HG03066 (cell line): Measurements from ENCODE around the gene HMCN1.
"Not testable (repeated sequence)": the region's sequence is repeated elsewhere in the genome, so short reads cannot be mapped to it uniquely, and the experiment has no call there.

Source experiments
- ATAC-seq: cut with Tn5 transposase; IDR thresholded peaks from one replicate; pipeline ENCODE4 v1.9.1; 2021; ENCODE audit warnings: low read depth; ENCODE audit not compliant: unreplicated experiment

HMCN1 gene

DNA sequence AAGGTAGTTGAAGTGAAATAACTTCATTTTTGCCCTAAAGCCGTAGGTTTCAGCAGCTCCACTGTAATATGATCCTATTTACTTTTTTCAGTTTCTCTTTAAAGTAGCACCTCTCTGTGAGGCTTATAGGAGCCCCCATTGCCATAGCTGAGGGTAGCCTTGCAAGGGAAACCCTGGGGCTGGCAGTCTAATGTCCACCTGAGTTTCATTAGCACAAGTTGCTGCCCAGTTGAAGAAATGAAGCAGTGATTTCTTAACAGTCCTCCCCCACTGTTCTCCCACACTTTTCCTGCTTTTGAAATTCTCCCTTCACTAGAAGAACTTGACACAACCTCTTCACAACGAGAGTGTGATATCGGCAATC is 1.5 kb downstream of the HMCN1 start:
- ATAC-seq, result no peak

DNA sequence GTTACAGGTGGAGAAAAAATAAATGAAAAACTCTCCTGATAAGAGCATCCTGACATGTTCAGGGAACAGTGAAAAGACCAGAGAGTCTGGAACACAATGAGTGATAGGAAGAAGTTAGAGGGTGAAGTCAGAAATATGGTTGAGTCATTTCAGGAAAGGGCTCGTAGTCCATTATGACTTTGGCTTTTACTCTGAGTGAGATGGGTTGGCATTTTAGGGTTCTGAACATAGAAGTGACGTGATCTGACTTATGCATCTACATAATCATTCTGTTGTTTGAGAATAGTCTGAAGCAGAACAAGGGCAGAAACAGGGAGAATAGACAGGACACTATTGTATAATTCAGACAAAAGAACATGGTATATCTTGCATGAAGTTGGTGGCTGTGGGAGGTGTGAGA is 5.8 kb downstream of the HMCN1 start:
- ATAC-seq, result no peak

DNA sequence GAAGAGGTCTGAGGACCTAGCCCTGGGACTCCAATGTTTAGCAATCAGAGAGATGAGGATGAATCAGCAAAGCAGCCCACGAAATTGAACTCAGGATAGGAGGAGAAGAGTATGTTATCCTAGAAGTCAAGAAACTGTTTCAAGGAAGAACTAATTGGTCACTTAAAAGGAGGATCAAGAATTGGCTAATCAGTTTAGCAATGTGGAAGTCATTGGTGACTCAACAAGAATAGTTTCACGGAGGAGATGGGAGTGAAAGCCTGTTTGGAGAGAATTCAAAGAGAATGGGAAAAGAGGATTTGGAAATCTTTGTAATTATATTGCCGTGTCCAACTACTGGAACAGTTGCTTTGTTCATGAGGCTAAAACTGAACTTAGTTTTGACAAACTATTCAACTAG is 7.4 kb downstream of the HMCN1 start:
- no peak for ATAC-seq

DNA sequence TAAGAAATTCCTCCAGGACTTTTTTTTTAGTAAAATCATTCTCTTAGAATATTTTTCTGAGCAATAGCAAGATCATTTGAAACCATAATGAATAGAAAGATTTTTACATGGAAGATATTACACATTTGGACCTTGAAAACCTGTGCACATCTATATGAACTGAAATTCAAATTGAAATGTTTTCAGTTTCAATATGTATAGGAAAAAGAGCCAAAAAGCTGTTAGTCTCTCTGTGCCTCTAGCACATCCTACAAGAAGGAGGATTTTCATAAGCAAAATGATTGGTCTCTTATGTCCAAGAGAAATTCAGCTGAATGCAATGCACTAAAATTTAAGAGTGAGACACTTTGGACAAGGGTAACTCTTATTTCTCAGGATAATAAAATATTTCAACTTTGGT is 8.2 kb downstream of the HMCN1 start:
- no peak for ATAC-seq

DNA sequence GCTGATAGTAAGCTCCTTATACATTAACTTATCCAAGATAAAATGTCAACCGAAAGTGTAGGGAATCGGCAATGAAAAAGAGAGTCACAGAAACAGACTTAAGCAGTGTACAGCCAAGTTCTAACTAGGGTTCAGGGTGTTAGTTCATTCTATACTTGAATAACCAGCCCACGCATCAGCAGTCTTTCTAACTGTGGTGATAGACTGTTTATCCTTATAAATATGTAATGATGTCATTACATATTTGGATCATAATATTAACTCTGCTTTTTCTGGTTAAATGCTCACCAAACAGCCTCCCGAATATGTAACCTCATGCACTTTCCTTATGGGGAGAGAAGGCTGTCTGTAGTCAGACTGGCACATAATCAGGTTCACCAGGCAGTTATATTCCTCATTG is 11.0 kb downstream of the HMCN1 start:
- no peak for ATAC-seq

DNA sequence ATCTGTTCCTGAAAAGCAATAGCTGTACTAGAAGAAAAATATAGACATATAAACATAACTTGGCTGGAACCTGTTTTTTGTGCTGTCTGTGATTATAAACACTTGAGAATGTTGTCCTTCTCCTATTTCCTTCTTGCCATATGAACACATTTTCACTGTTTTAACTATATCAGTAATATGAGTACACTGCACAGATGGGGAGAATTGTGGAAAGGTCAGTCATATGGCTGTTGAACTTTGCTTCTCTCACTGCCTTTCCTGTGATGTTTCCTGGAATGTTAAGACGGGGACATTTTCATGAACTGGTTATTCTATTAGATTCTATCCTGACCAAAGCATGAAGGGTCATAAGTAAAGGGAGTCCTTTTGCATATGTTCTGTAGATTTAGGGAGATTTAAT is 24.9 kb downstream of the HMCN1 start:
- ATAC-seq, result no peak

DNA sequence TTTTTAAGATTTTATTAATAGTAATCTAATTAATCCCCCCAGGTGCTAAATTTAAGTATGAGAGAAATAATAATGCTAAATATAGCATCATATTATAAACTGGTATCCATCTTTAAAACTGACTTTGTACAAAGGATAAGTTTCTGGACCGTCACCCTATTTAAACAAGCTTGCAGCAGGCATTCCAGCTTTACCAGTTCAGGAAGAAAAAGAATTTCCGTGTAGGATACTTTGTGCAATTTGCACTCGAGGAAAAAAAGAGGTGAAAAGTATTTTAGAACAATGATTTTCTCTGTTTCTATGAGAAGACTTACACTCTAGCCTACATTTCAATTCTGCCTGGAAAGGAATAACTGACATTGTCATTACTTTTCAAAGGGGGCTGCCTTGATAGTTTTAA is 27.6 kb downstream of the HMCN1 start:
- no peak for ATAC-seq

DNA sequence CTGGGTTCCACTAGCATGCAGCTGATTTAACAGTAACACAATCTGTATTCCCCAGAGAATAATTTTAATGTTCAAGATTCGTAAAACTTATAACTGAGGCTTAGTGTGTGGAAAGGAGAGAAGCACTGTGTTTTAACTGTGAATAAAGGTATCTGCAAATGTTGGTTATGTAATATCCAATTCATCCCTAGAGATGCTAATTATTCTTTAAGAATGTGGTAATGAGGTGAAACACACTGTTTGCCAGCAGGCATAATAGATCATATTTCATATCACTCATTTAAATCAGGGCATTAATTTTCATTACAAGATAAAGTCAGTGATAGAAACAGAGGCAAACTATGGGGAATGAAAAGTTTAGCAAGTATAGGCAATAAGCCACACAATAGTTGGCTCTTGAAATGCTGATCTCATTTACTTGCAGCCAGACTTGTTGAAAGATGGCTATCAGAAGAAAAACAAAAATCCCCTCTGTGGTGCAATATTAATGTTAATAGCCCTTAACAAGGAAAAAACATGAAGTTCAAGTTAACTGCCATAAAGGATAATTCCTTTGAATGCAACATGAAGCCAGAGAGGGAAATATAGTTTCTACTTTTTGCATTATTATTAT is 33.4 kb downstream of the HMCN1 start:
- ATAC-seq, result no peak

DNA sequence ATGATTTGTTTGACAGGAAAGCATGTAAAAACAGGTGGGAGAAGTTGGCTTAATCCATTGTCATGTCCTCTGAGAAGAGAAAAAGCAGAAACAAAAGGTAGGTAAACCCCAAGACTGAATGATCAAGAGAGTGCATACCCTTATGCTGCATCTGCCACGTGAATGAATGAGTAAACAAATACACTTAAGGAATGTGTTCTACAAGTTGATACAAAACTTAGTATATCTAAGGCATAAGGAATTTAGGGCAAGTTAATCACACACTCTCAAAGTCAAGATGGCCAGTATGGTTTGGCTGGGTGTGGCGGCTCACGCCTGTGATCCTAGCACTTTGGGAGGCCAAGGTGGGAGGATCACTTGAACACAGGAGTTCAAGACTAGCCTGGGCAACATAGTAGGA is 34.2 kb downstream of the HMCN1 start:
- no peak for ATAC-seq

DNA sequence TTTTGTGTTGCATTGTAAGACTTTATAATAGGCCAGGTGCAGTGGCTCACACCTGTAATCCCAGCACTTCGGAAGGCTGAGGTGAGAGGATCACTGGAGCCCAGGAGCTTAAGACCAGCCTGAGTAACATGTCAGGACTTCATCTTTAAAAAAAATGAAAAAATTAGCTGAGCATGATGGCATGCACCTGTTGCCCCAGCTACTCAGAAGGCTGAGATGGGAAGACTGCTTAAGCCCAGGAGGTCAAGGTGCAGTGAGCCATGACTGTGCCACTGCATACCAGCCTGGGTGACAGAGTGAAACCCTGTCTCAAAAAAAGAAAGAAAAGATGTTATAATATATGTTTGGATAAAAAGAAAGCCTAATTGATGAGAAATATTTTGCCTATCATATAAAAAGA is 34.9 kb downstream of the HMCN1 start:
- ATAC-seq, result no peak

DNA sequence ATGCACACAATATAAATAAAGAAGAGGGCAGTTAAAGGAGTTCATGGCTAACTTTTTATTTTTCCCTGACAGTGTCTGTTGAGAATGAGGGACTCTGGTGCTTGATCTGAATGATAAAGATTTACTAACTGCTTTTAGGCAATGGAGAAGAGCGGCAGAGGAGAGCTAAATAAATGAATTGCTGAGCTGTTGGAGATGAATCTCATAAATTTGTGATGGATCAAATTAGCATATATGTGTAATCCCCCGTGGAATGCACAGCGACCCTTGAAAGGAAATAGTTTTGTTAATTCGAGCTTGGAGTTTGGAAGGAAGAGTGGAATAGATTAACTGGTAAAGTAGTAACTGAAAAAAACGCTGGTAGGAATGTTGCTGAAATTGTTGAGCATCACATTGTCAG is 40.2 kb downstream of the HMCN1 start:
- ATAC-seq, result no peak

DNA sequence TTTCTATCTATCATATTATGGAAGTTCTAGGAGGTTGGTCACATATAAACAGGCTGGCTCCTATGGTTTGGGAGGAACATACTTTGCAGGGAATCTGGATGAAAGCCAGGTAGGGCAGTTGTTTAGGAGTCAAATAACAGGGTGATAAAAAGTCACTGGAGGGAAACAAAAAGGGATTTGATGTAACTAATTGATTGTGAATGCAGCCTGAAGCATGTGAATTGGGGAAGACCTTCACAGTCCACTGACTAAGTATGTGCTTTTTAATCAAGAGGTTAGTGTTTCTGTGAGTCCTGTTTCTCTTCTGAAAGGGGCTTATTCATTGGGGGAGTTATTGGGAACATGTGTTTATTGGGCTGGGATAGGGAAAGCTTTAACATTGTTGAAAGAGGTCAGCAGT is 41.3 kb downstream of the HMCN1 start:
- ATAC-seq, result no peak

DNA sequence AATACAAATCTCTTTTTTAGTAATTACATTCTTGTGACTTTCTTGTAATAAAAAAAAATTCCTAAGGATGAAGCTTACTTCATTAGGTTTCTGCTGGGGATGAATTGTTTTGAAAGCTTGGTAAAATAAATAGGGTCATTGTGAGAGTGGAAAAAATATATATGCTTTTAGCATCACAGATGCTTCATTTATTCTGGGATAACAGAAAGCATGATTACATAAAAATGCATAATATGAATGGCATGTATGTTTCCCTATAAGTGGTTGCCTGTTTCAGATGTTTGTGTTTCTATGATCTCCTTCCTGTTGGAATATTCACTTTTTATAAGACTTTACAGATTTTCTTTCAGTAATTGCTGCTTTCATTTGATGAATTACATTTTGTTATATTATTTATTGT is 42.3 kb downstream of the HMCN1 start:
- ATAC-seq, result no peak

DNA sequence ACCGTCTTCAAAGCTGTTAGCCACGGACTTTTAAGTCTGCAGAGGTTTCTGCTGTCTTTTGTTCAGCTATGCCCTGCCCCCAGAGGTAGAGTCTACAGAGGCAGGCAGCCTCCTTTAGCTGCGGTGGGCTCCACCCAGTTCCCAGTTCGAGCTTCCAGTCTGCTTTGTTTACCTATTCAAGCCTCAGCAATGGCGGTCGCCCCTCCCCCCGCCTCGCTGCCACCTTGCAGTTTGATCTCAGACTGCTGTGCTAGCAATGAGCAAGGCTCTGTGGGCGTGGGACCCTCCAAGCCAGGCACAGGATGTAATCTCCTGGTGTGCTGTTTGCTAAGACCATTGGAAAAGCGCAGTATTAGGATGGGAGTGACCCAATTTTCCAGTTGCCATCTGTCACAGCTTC is 49.7 kb downstream of the HMCN1 start:
- not testable (repeated sequence) for ATAC-seq

DNA sequence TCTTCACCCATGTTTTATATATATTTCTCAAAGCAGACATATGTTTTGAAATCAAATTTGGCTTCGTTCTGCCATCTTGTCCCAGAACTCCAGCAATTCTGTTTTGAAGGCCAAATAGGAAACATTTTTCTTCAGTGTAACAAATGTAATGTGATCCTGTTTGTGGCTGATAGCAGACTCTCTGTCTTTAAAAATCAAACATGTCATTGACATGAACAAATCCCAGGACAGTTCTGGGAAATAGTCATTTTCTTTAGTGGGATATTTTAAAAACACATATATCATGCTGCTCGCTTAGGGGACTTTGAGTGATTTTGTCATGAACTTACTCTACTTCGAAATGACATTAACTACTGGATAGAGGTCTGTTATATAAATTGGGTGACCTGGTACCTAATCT is 51.4 kb downstream of the HMCN1 start:
- no peak for ATAC-seq

DNA sequence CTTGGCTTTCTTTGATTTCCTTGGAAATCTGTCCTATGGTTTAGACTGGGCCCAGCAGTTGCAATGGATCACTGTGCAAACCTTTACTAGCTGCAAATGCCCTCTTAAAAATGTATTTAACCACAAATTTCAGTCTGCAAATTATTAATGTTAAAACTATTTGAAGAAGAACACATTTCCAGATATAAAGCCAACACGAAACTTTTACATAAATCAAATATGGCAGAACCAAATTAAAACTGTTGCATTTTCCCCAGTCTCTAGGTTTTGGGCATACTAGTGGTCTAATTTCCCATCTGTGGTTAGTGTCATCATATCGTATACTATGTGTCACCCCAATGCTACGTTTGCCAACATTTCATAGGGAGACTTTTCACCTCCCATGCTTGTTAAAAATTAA is 52.3 kb downstream of the HMCN1 start:
- ATAC-seq, result no peak

DNA sequence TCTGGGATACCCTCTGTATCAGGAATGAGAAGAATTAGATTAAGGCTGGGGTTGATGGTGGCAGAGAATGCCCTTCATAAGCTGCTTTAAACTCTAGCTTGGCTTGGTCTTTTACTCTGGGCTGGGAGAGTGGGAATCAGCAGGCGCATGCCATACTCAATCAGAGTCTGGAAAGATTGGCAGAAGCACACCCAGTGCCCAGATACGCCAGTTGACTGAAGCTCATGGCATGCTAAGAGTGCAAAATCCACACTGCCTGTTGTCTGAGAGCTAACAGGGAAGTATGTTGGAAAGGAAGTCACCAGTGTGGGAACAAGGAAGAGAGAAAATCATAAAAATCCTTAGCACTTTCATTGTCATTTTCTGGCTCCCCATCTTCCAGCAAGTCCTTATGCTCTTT is 53.0 kb downstream of the HMCN1 start:
- ATAC-seq, result no peak

DNA sequence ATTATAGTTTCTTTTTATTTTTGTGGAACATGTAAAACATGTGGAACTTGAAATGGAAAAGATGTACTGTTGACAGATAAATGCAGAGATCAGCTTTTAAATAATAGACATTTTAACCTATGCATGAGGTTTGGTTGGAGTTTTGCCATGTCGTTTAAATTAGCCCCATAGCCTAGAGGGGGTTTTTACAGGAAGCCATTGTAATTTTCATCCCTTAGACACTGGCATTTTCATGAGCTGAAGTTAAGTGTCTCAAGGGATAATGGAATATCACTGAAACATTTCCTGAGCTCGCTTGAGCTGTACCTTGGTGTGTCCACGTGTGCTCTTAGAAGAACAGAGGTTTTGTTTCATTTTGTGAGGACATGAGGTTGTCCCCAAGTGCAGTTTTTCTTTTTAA is 54.2 kb downstream of the HMCN1 start:
- ATAC-seq, result no peak

DNA sequence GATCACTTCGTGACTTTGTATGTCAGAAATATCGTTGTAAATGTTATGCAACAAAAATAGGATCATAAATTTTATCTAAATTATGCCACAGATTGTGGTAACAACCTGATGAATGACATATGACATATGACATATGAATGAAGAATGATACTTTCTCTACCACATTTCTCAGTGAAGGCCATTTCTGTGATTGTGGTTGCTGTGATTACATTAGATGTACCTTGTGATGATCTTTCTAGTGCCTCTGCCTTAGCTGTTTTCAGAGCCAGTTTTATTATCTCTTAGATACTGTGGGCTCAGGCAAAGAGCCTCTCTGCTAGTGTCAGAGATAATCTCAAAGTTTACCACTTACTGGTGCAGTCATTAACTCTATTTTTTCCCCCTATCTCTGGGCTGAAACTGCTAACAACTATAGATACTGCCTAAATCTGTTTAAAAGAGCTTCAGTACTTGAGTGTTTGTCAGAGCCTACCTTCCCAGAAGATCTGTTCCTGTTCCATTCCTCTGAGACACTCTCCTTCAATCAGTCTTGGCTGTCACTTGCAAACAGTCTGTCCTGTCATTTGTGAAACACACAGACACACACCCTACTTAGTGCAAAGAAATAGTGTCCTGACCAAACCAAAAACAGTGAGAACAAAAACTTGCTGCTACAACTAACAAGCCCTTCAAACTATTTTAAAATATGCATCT is 55.5 kb downstream of the HMCN1 start:
- ATAC-seq, result no peak

DNA sequence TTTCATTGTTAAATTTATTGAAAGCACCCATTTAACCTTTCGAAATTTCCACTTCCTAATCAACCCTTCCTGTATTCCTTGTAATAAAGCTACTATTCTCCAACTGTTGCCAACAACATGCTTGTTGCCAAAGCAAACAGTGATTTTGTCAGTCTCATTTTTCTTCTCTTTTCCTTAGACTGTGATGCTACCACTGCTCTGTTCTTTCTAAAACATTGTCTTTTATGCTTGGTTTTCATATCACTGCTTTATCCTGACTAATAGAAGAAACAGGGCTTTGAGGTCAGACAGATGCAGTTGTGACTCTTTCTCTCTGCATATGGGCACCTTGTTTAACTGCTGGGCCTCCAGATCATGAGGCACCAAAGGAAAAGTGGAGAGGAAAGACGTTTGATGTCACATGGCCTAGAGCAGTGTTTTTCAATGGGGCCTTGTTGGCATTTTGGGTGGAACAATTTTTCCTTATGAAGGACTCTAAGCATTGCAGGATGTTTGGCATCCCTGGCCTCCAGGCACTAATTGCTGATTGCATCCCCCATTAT is 56.1 kb downstream of the HMCN1 start:
- ATAC-seq, result no peak

DNA sequence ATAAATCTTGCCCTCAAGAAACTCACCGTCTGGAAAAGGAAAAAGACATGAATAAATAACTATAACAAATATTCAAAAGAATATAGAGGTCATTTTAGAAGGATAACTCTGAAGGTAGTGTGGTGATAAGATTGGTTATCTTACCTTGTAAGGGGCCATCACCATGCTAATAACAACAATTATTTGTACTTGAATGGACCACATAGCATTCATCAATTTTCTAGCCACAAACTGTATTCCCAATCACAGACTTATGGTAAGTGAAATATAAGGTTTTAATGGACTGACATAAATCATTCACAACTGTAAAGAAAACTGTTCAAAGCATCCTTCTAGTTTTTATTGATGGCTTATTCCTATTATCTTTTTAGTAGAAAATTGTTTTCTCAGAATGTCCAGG is 57.8 kb downstream of the HMCN1 start:
- no peak for ATAC-seq

DNA sequence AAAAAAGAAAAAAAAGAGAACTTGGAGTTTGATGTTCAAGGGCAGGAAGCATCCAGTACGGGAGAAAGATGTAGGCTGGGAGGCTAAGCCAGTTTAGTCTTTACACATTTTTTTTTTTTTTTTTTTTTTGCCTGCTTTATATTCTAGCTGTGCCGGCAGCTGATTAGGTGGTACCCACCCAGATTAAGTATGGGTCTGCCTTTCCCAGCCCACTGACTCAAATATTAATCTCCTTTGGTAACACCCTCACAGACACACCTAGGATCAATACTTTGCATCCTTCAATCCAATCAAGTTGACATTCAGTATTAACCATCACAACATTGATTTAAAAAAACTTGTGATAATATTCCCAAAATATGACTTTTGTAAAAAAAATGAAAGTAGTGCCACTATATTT is 60.3 kb downstream of the HMCN1 start:
- not testable (repeated sequence) for ATAC-seq

DNA sequence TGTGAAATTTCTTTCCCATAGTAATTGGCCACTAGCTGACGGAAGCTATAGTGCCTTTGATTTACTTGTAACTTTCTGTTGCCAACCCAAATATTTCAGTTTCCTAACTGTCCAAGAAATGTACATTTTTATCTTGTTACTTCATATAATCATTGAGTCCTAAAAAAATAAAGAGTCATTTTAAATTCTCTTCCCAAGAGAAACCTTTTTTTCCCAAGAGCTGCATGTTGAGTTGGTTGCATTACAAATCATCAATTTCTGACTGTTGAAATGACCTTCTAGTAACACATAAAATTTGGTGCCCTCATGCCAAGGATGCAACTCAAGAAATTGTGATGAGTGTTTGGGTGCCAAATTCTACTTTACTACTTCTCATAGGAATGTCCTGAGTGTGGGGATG is 61.0 kb downstream of the HMCN1 start:
- no peak for ATAC-seq
